Esophagus muscularis mucosa (tissue), 4 donors: ENCODE measurements around the gene SLX4. TPM values are rescaled to one million over a fixed set of nuclear protein-coding genes. Genes with fewer than 3 reads are reported as not detected.

ENCODE experiments used
- DNase-seq: peaks from one replicate; pipeline ENCODE4 v3.0.0-alpha.2; 2017; ENCODE audit errors: extremely low spot score
- H3K27ac ChIP-seq, 4 donors: fragments of 200-600 bp; sonication (generic); replicated peaks in 1 of 4; 1 replicate in 3 of 4; 2 replicates in 1 of 4; pipeline ENCODE4 v1.5.1; 2016 to 2019; ENCODE audit warnings: mild to moderate bottlenecking in 1 of 4
- H3K27me3 ChIP-seq, 4 donors: fragments of 200-600 bp; sonication (generic); one replicate each; pipeline versions ENCODE4 v1.5.1 to v1.6.0; 2016 to 2019
- H3K36me3 ChIP-seq, 4 donors: fragments of 200-600 bp; sonication (generic); one replicate each; pipeline ENCODE4 v1.5.1; 2016 to 2019
- H3K4me1 ChIP-seq, 4 donors: fragments of 200-600 bp; sonication (generic); one replicate each; pipeline ENCODE4 v1.5.1; 2016 to 2019
- H3K4me3 ChIP-seq, 4 donors: fragments of 200-600 bp; sonication (generic); 1 replicate in 2 of 4; 2 replicates in 2 of 4; pipeline ENCODE4 v1.5.1; 2016 to 2019; ENCODE audit warnings: mild to moderate bottlenecking in 4 of 4, moderate library complexity in 1 of 4
- H3K9me3 ChIP-seq, 4 donors: fragments of 200-600 bp; sonication (generic); 1 replicate in 3 of 4; 2 replicates in 1 of 4; pipeline ENCODE4 v1.5.1; 2016 to 2019
- CTCF ChIP-seq, 3 experiments: fragments of 200-600 bp in 2 of 3; fragments of 450-650 bp in 1 of 3; sonication (generic) in 2 of 3; IDR thresholded peaks; one replicate each; pipeline ENCODE4 v1.5.1; 2017 to 2019; ENCODE audit warnings: antibody characterized with exemption in 3 of 3, mild to moderate bottlenecking in 2 of 3, moderate library complexity in 1 of 3
- EP300 ChIP-seq: sonication (generic); formaldehyde crosslinking; IDR thresholded peaks from one replicate; pipeline ENCODE4 v1.6.1; 2017; ENCODE audit warnings: antibody characterized with exemption
- POLR2A ChIP-seq: fragments of 450-650 bp; IDR thresholded peaks from one replicate; pipeline ENCODE4 v1.6.1; 2017; ENCODE audit warnings: antibody characterized with exemption, moderate library complexity, mild to moderate bottlenecking, low read depth
- POLR2AphosphoS5 ChIP-seq, 2 donors: sonication (generic); formaldehyde crosslinking; IDR thresholded peaks; one replicate each; pipeline ENCODE4 v1.6.1; 2017; ENCODE audit warnings: antibody characterized with exemption in 2 of 2
- WGBS: methylation state at CpG from one replicate; pipeline ENCODE4 v1.1.5; 2018; 5-methylcytosine and 5-hydroxymethylcytosine counted together
- intact Hi-C: fragments of 100-400 bp; cut with DNase I; formaldehyde crosslinking; loops from one replicate; pipeline ENCODE4 v1.15.1; 2023
- total RNA-seq, 4 donors: library from RNA; depleted of rRNA; stranded (reverse); fragments of >200 nt; gene quantifications; one replicate each; pipeline versions ENCODE4 v1.1.0 to v1.2.1, GENCODE V29; 2016

SLX4 gene
- total RNA-seq, 4 donors from 2014 or later = 3.0 to 5.8 (median 3.9) TPM

- WGBS = 38% methylated on average over 8 of the region's 8 CpGs
- Histone ChIP-seq H3K4me3 (no peak overlapping the region), H3K36me3 (peaks cover 8 to 34% (median 26%) of the 10 kb centered on the region in 4 donors), H3K27me3 (peaks cover 0 to 51% (median 12%) of the 10 kb centered on the region in 4 donors), H3K9me3 (no peaks in the 10 kb centered on the region), H3K4me1 (peaks cover 0 to 14% (median 1%) of the 10 kb centered on the region in 4 donors), H3K27ac (no peak overlapping the region)
- intact Hi-C loops = no loop called here
- no peak for TF ChIP-seq EP300
- TF ChIP-seq POLR2AphosphoS5 (IDR thresholded peaks at IDR 0.05) = no peak
- no peak for TF ChIP-seq CTCF (IDR thresholded peaks at IDR 0.05)
- TF ChIP-seq POLR2A = no peak
- no peak for DNase-seq
Observed at GRCh38 chr16:3580686-3581085, 30.7 kb downstream of the SLX4 start.

- no peak for DNase-seq
Observed at GRCh38 chr16:3580251-3580651, 31.2 kb downstream of the SLX4 start.

GRCh38 chr16:3579776-3580175, 31.6 kb downstream of the SLX4 start:
- intact Hi-C loops = no loop called here
- H3K36me3 ChIP-seq = peaks cover 8 to 32% (median 26%) of the 10 kb centered on the region in 4 donors
- no peak for DNase-seq
- H3K27me3 ChIP-seq = peaks cover 0 to 51% (median 12%) of the 10 kb centered on the region in 4 donors
- no peak overlapping the region for H3K27ac ChIP-seq
- 93% methylated on average over 3 of the region's 7 CpGs for WGBS
- no peak for TF ChIP-seq CTCF (IDR thresholded peaks at IDR 0.05)
- no peak for TF ChIP-seq EP300
- no peak for TF ChIP-seq POLR2A
- no peak for TF ChIP-seq POLR2AphosphoS5 (IDR thresholded peaks at IDR 0.05)
- peaks cover 0 to 14% (median 1%) of the 10 kb centered on the region in 4 donors for H3K4me1 ChIP-seq
- H3K9me3 ChIP-seq = no peaks in the 10 kb centered on the region
- H3K4me3 ChIP-seq = no peak overlapping the region

More at GRCh38 chr16:3580251-3580651, 31.2 kb downstream of the SLX4 start:
- Histone ChIP-seq H3K4me1 (peaks cover 0 to 14% (median 1%) of the 10 kb centered on the region in 4 donors), H3K36me3 (peaks cover 8 to 34% (median 26%) of the 10 kb centered on the region in 4 donors), H3K4me3 (no peak overlapping the region), H3K27ac (no peak overlapping the region), H3K9me3 (no peaks in the 10 kb centered on the region), H3K27me3 (peaks cover 0 to 51% (median 12%) of the 10 kb centered on the region in 4 donors)
- intact Hi-C loops = no loop called here
- WGBS = 62% methylated on average over 11 of the region's 11 CpGs
- TF ChIP-seq POLR2AphosphoS5 (IDR thresholded peaks at IDR 0.05) (no peak), POLR2A (no peak), CTCF (IDR thresholded peaks at IDR 0.05) (no peak)

- Histone ChIP-seq H3K27ac (no peak overlapping the region), H3K4me3 (no peak overlapping the region), H3K36me3 (peaks cover 3 to 23% (median 18%) of the 10 kb centered on the region in 4 donors), H3K4me1 (peaks cover 0 to 14% (median 1%) of the 10 kb centered on the region in 4 donors), H3K9me3 (no peaks in the 10 kb centered on the region), H3K27me3 (peaks cover 0 to 51% (median 12%) of the 10 kb centered on the region in 4 donors)
- TF ChIP-seq POLR2A (no peak), POLR2AphosphoS5 (IDR thresholded peaks at IDR 0.05) (no peak), EP300 (no peak), CTCF (IDR thresholded peaks at IDR 0.05) (no peak)
- WGBS = 54% methylated on average over 10 of the region's 20 CpGs
- intact Hi-C loops = no loop called here
- DNase-seq = no peak
Observed at GRCh38 chr16:3578610-3579551, 32.5 kb downstream of the SLX4 start.
